Upper lobe of left lung (tissue), 6 donors: ENCODE data around the gene ONECUT3. TPM values are rescaled to one million over a fixed set of nuclear protein-coding genes. Genes with fewer than 3 reads are reported as not detected.
A peak's percentile ranks its signal among the peaks of the same experiment; 100 is the strongest.
"Not testable (repeated sequence)": the region's sequence is repeated elsewhere in the genome, so short reads cannot be mapped to it uniquely, and the experiment has no call there.

ENCODE experiments used
- ATAC-seq, 2 donors: fragments of 200-7000 bp; cut with Tn5 transposase; one replicate each; pipeline ENCODE4 v1.9.1; 2022; ENCODE audit warnings: mild to moderate bottlenecking in 2 of 2, moderate library complexity in 2 of 2; ENCODE audit not compliant: low FRiP score in 2 of 2
- DNase-seq, 2 donors: peaks; one replicate each; pipeline ENCODE4 v3.0.0-alpha.2; 2019 to 2020
- H3K27ac ChIP-seq, 4 donors: fragments of 200-600 bp; sonication (generic); one replicate each; pipeline ENCODE4 v1.5.1; 2016 to 2019
- H3K27me3 ChIP-seq, 4 donors: fragments of 200-600 bp; sonication (generic); one replicate each; pipeline ENCODE4 v1.5.1; 2017 to 2019
- H3K36me3 ChIP-seq, 4 donors: fragments of 200-600 bp; sonication (generic); one replicate each; pipeline ENCODE4 v1.5.1; 2016 to 2019
- H3K4me1 ChIP-seq, 4 donors: fragments of 200-600 bp; sonication (generic); one replicate each; pipeline ENCODE4 v1.5.1; 2018 to 2019
- H3K4me3 ChIP-seq, 4 donors: fragments of 200-600 bp; sonication (generic); one replicate each; pipeline ENCODE4 v1.5.1; 2017 to 2019; ENCODE audit warnings: mild to moderate bottlenecking in 2 of 4, moderate library complexity in 1 of 4
- H3K9me3 ChIP-seq, 4 donors: fragments of 200-600 bp; sonication (generic); one replicate each; pipeline ENCODE4 v1.5.1; 2018 to 2019
- CTCF ChIP-seq, 6 experiments: fragments of 450-650 bp in 4 of 6; fragments of 200-600 bp in 2 of 6; sonication (generic) in 2 of 6; IDR thresholded peaks; one replicate each; pipeline ENCODE4 v1.5.1; 2016 to 2019; ENCODE audit warnings: antibody characterized with exemption in 6 of 6
- EP300 ChIP-seq, 4 donors: sonication (generic); formaldehyde crosslinking; IDR thresholded peaks; one replicate each; pipeline ENCODE4 v1.5.1; 2017; ENCODE audit warnings: antibody characterized with exemption in 4 of 4, control low read depth in 2 of 4
- POLR2A ChIP-seq, 4 donors: fragments of 450-650 bp; IDR thresholded peaks; one replicate each; pipeline ENCODE4 v1.5.1; 2016 to 2017; ENCODE audit warnings: antibody characterized with exemption in 4 of 4, mild to moderate bottlenecking in 2 of 4
- POLR2AphosphoS5 ChIP-seq, 2 donors: sonication (generic); formaldehyde crosslinking; IDR thresholded peaks; one replicate each; pipeline ENCODE4 v1.5.1; 2017; ENCODE audit warnings: antibody characterized with exemption in 2 of 2
- WGBS, 2 donors: methylation state at CpG; one replicate each; pipeline ENCODE4 v1.1.5; 2017 to 2018; 5-methylcytosine and 5-hydroxymethylcytosine counted together
- total RNA-seq, 6 donors: library from RNA; depleted of rRNA in 4 of 6; stranded (reverse); fragments of >200 nt in 4 of 6; gene quantifications; one replicate each; pipeline versions ENCODE4 v1.1.0 to v1.2.1, GENCODE V29; 2016 to 2021
- donor health status: DM: no; HTN: no; CAD: no; lungs with moderate emphysema.
- donor health status: DM: no; HTN: yes; CAD: no; lungs with severe emphysema.

Gene ONECUT3
- total RNA-seq, 6 donors from 2014 or later = not detected

- H3K27me3 ChIP-seq = peaks cover 0 to 12% (median 2%) of the 10 kb centered on the region in 4 donors
- WGBS, 2 donors = 75 to 80% methylated on average over 19 to 20 of the region's 20 CpGs
- H3K4me1 ChIP-seq = peaks cover 5 to 13% (median 8%) of the 10 kb centered on the region in 4 donors
- no peak overlapping the region for H3K27ac ChIP-seq
- no peaks in the 10 kb centered on the region for H3K9me3 ChIP-seq
- H3K4me3 ChIP-seq = no peak overlapping the region
- DNase-seq = peak in 1 of 2 donors; percentile 43
- ATAC-seq = no peak
- H3K36me3 ChIP-seq = no peaks in the 10 kb centered on the region
- TF ChIP-seq EP300 (IDR thresholded peaks at IDR 0.05) (no peak), CTCF (IDR thresholded peaks at IDR 0.05) (no peak), POLR2A (IDR thresholded peaks at IDR 0.05) (no peak)
Observed at GRCh38 chr19:1794424-1795172, 41.3 kb downstream of the ONECUT3 start.

GRCh38 chr19:1796395-1797142 is 43.3 kb downstream of the ONECUT3 start:
- 67% methylated on average over 27 of the region's 52 CpGs; no CpG with 5 or more reads in 1 of the 2 donors for WGBS, 2 donors
- H3K27ac ChIP-seq = no peak overlapping the region
- no peaks in the 10 kb centered on the region for H3K9me3 ChIP-seq
- ATAC-seq (peak in 1 of 2 donors; percentile 25), DNase-seq (no peak)
- no peak overlapping the region for H3K4me3 ChIP-seq
- peaks cover 0 to 12% (median 0%) of the 10 kb centered on the region in 4 donors for H3K27me3 ChIP-seq
- H3K36me3 ChIP-seq = no peaks in the 10 kb centered on the region
- peaks cover 5 to 9% (median 6%) of the 10 kb centered on the region in 4 donors for H3K4me1 ChIP-seq
- no peak for TF ChIP-seq CTCF (IDR thresholded peaks at IDR 0.05)
- no peak for TF ChIP-seq POLR2AphosphoS5 (IDR thresholded peaks at IDR 0.05)
- TF ChIP-seq POLR2A (IDR thresholded peaks at IDR 0.05) = no peak
- TF ChIP-seq EP300 (IDR thresholded peaks at IDR 0.05) = no peak

GRCh38 chr19:1797313-1797712 is 44.0 kb downstream of the ONECUT3 start:
- 87 to 89% methylated on average over 7 of the region's 7 CpGs for WGBS, 2 donors

GRCh38 chr19:1799695-1800342 is 46.5 kb downstream of the ONECUT3 start:
- Histone ChIP-seq H3K27me3 (peaks cover 0 to 12% (median 0%) of the 10 kb centered on the region in 4 donors), H3K4me1 (peaks cover 5 to 9% (median 6%) of the 10 kb centered on the region in 4 donors), H3K27ac (no peak overlapping the region), H3K36me3 (no peaks in the 10 kb centered on the region), H3K4me3 (no peak overlapping the region), H3K9me3 (no peaks in the 10 kb centered on the region)
- no peak for TF ChIP-seq POLR2A (IDR thresholded peaks at IDR 0.05)
- no peak for TF ChIP-seq EP300 (IDR thresholded peaks at IDR 0.05)
- TF ChIP-seq POLR2AphosphoS5 (IDR thresholded peaks at IDR 0.05) = no peak
- TF ChIP-seq CTCF (IDR thresholded peaks at IDR 0.05) = no peak
- 85 to 87% methylated on average over 29 to 36 of the region's 36 CpGs for WGBS, 2 donors
- ATAC-seq = no peak
- DNase-seq = peak in 1 of 2 donors; percentile 81

More at GRCh38 chr19:1797313-1797712, 44.0 kb downstream of the ONECUT3 start:
- ATAC-seq, H3K4me3 ChIP-seq, H3K9me3 ChIP-seq, H3K4me1 ChIP-seq, H3K36me3 ChIP-seq, DNase-seq, H3K27ac ChIP-seq: not testable (repeated sequence)
- H3K27me3 ChIP-seq = peaks cover 0 to 12% (median 0%) of the 10 kb centered on the region in 4 donors

GRCh38 chr19:1804858-1805257 is 51.6 kb downstream of the ONECUT3 start:
- Histone ChIP-seq H3K36me3 (no peaks in the 10 kb centered on the region), H3K4me3 (no peak overlapping the region), H3K4me1 (no peaks in the 10 kb centered on the region), H3K9me3 (no peaks in the 10 kb centered on the region), H3K27ac (no peak overlapping the region), H3K27me3 (no peaks in the 10 kb centered on the region)
- DNase-seq (no peak), ATAC-seq (no peak)
- 90 to 97% methylated on average over 5 to 6 of the region's 6 CpGs for WGBS, 2 donors
- TF ChIP-seq EP300 (IDR thresholded peaks at IDR 0.05) (no peak), POLR2A (IDR thresholded peaks at IDR 0.05) (no peak), CTCF (IDR thresholded peaks at IDR 0.05) (no peak), POLR2AphosphoS5 (IDR thresholded peaks at IDR 0.05) (no peak)
